C1 segment of cervical spinal cord (tissue), 14 donors: Measurements from ENCODE around the gene LRRC26.
A peak's percentile ranks its signal among the peaks of the same experiment; 100 is the strongest.
"Not testable (repeated sequence)": the region's sequence is repeated elsewhere in the genome, so short reads cannot be mapped to it uniquely, and the experiment has no call there.

Experiments used
- DNase-seq, 14 donors: peaks; one replicate each; lab custom pipeline; 2025; lab: John Stamatoyannopoulos, UW

The LRRC26 gene

GRCh38 chr9:137139468-137140150 is 30.2 kb downstream of the LRRC26 start:
- DNase-seq = peak in 1 of 14 donors; percentile 53

- DNase-seq = peak in 1 of 14 donors; percentile 74
Measured at GRCh38 chr9:137138722-137139467, 31.0 kb downstream of the LRRC26 start, which contains the start of gene GRIN1. Gene GRIN1, plus strand, starts transcription at chr9:137139154. Its CDS starts 333 bp downstream, at chr9:137139487.

GRCh38 chr9:137138058-137138721 is 31.7 kb downstream of the LRRC26 start:
- DNase-seq = peak in 1 of 14 donors; percentile 84

GRCh38 chr9:137136881-137137607 is 32.8 kb downstream of the LRRC26 start:
- no peak for DNase-seq

GRCh38 chr9:137136261-137136880 is 33.5 kb downstream of the LRRC26 start:
- DNase-seq = peak in 1 of 14 donors; percentile 71

- not testable (repeated sequence) for DNase-seq
Measured at GRCh38 chr9:137135154-137135553, 34.7 kb downstream of the LRRC26 start.

- DNase-seq = no peak
Measured at GRCh38 chr9:137134191-137134590, 35.7 kb downstream of the LRRC26 start.

- DNase-seq = no peak
Measured at GRCh38 chr9:137130176-137130755, 39.6 kb downstream of the LRRC26 start.

- DNase-seq = peak; percentile 12 to 91 (median 68)
Measured at GRCh38 chr9:137129456-137130175, 40.2 kb downstream of the LRRC26 start.

GRCh38 chr9:137128862-137129455 is 40.9 kb downstream of the LRRC26 start:
- DNase-seq = no peak

GRCh38 chr9:137128158-137128861 is 41.5 kb downstream of the LRRC26 start:
- DNase-seq = no peak

- peak in 1 of 14 donors; percentile 28 for DNase-seq
Measured at GRCh38 chr9:137127301-137128157, 42.3 kb downstream of the LRRC26 start.

GRCh38 chr9:137126786-137127185 is 43.1 kb downstream of the LRRC26 start:
- DNase-seq = no peak

GRCh38 chr9:137123952-137124462 is 45.8 kb downstream of the LRRC26 start:
- not testable (repeated sequence) for DNase-seq

- DNase-seq = no peak
Measured at GRCh38 chr9:137123468-137123837, 46.4 kb downstream of the LRRC26 start.

GRCh38 chr9:137122796-137123467 is 46.9 kb downstream of the LRRC26 start:
- DNase-seq = not testable (repeated sequence)
